ENCODE measurements around the gene ATXN3.

The ATXN3 gene

GRCh38 chr14:92143962-92144361 is 37.6 kb upstream of the ATXN3 start:
- no peak for DNase-seq
- no peak overlapping the region for H3K18ac ChIP-seq (ENCODE audit: low read length)
- no CpG with 5 or more reads among the region's 3 CpGs for WGBS (ENCODE audit: extremely low coverage, insufficient coverage, insufficient read length)
- no peak overlapping the region for H3K27ac ChIP-seq (ENCODE audit: low read depth, low read length)
- no peak overlapping the region for H3K4me2 ChIP-seq (ENCODE audit: low read length)
- H3K14ac ChIP-seq (ENCODE audit: low read length): no peak overlapping the region
- H2AFZ ChIP-seq (ENCODE audit: insufficient read depth, low read length, poor library complexity): no peak overlapping the region
- no peak overlapping the region for H2BK120ac ChIP-seq (ENCODE audit: insufficient read depth, low read length, poor library complexity)
- H2BK12ac ChIP-seq (ENCODE audit: low read length): no peak overlapping the region
- H2BK5ac ChIP-seq (ENCODE audit: low read depth, low read length, poor library complexity): no peak overlapping the region
- no peak overlapping the region for H3K4me3 ChIP-seq (ENCODE audit: low read depth, low read length)
- no peak overlapping the region for H3K9ac ChIP-seq (ENCODE audit: low read length)
- no peaks in the 10 kb centered on the region for H3K79me2 ChIP-seq (ENCODE audit: control insufficient read depth, insufficient read depth, low read length, poor library complexity)
- no peak overlapping the region for H3K4ac ChIP-seq (ENCODE audit: low read depth, low read length)
- H3K23ac ChIP-seq (ENCODE audit: low read length): no peak overlapping the region
- no peak overlapping the region for H4K8ac ChIP-seq (ENCODE audit: low read depth, low read length)
- no peak overlapping the region for H2AK5ac ChIP-seq (ENCODE audit: low read length)
- no peak overlapping the region for H4K91ac ChIP-seq (ENCODE audit: low read depth, low read length)
- H3K36me3 ChIP-seq (ENCODE audit: control insufficient read depth in 1 of 2, insufficient read depth in 2 of 2, low read length in 2 of 2): peaks cover 21 to 33% of the 10 kb centered on the region in 2 experiments
- no peaks in the 10 kb centered on the region for H3K79me1 ChIP-seq (ENCODE audit: low read length)
- no peaks in the 10 kb centered on the region for H3K27me3 ChIP-seq (ENCODE audit: insufficient read depth, low read length)
- H4K12ac ChIP-seq (ENCODE audit: low read depth, low read length): no peak overlapping the region
- no peaks in the 10 kb centered on the region for H3K9me3 ChIP-seq (ENCODE audit: insufficient read depth, low read depth, low read length)
- H3K4me1 ChIP-seq (ENCODE audit: control insufficient read depth in 1 of 2, insufficient read depth in 2 of 2, low read length in 2 of 2): no peaks in the 10 kb centered on the region

GRCh38 chr14:92143309-92143708 is 36.9 kb upstream of the ATXN3 start:
- no peak overlapping the region for H2BK120ac ChIP-seq (ENCODE audit: insufficient read depth, low read length, poor library complexity)
- H4K8ac ChIP-seq (ENCODE audit: low read depth, low read length): no peak overlapping the region
- no CpG with 5 or more reads among the region's 4 CpGs for WGBS (ENCODE audit: extremely low coverage, insufficient coverage, insufficient read length)
- H3K79me2 ChIP-seq (ENCODE audit: control insufficient read depth, insufficient read depth, low read length, poor library complexity): no peaks in the 10 kb centered on the region
- no peak overlapping the region for H3K4me2 ChIP-seq (ENCODE audit: low read length)
- H3K4me3 ChIP-seq (ENCODE audit: low read depth, low read length): no peak overlapping the region
- H3K9me3 ChIP-seq (ENCODE audit: insufficient read depth, low read depth, low read length): no peaks in the 10 kb centered on the region
- no peak for DNase-seq
- H3K18ac ChIP-seq (ENCODE audit: low read length): no peak overlapping the region
- H4K91ac ChIP-seq (ENCODE audit: low read depth, low read length): no peak overlapping the region
- H2AFZ ChIP-seq (ENCODE audit: insufficient read depth, low read length, poor library complexity): no peak overlapping the region
- no peak overlapping the region for H3K27ac ChIP-seq (ENCODE audit: low read depth, low read length)
- no peak overlapping the region for H2AK5ac ChIP-seq (ENCODE audit: low read length)
- H3K14ac ChIP-seq (ENCODE audit: low read length): no peak overlapping the region
- H3K36me3 ChIP-seq (ENCODE audit: control insufficient read depth in 1 of 2, insufficient read depth in 2 of 2, low read length in 2 of 2): peaks cover 24 to 34% of the 10 kb centered on the region in 2 experiments
- no peak overlapping the region for H4K12ac ChIP-seq (ENCODE audit: low read depth, low read length)
- no peak overlapping the region for H2BK12ac ChIP-seq (ENCODE audit: low read length)
- H3K4me1 ChIP-seq (ENCODE audit: control insufficient read depth in 1 of 2, insufficient read depth in 2 of 2, low read length in 2 of 2): no peaks in the 10 kb centered on the region
- no peak overlapping the region for H2BK5ac ChIP-seq (ENCODE audit: low read depth, low read length, poor library complexity)
- no peak overlapping the region for H3K9ac ChIP-seq (ENCODE audit: low read length)
- no peak overlapping the region for H3K23ac ChIP-seq (ENCODE audit: low read length)
- H3K79me1 ChIP-seq (ENCODE audit: low read length): no peaks in the 10 kb centered on the region
- no peaks in the 10 kb centered on the region for H3K27me3 ChIP-seq (ENCODE audit: insufficient read depth, low read length)
- H3K4ac ChIP-seq (ENCODE audit: low read depth, low read length): no peak overlapping the region

GRCh38 chr14:92135269-92135668 is 28.9 kb upstream of the ATXN3 start:
- H3K27ac ChIP-seq (ENCODE audit: low read depth, low read length): no peak overlapping the region
- H3K4me2 ChIP-seq (ENCODE audit: low read length): no peak overlapping the region
- H3K9ac ChIP-seq (ENCODE audit: low read length): no peak overlapping the region
- no peaks in the 10 kb centered on the region for H3K4me1 ChIP-seq (ENCODE audit: control insufficient read depth in 1 of 2, insufficient read depth in 2 of 2, low read length in 2 of 2)
- no peak overlapping the region for H2BK5ac ChIP-seq (ENCODE audit: low read depth, low read length, poor library complexity)
- H2AFZ ChIP-seq (ENCODE audit: insufficient read depth, low read length, poor library complexity): no peak overlapping the region
- H3K9me3 ChIP-seq (ENCODE audit: insufficient read depth, low read depth, low read length): no peaks in the 10 kb centered on the region
- no CpG with 5 or more reads among the region's 1 CpG for WGBS (ENCODE audit: extremely low coverage, insufficient coverage, insufficient read length)
- no peak overlapping the region for H2BK120ac ChIP-seq (ENCODE audit: insufficient read depth, low read length, poor library complexity)
- no peak overlapping the region for H3K4ac ChIP-seq (ENCODE audit: low read depth, low read length)
- H3K27me3 ChIP-seq (ENCODE audit: insufficient read depth, low read length): no peaks in the 10 kb centered on the region
- no peak overlapping the region for H3K4me3 ChIP-seq (ENCODE audit: low read depth, low read length)
- no peak overlapping the region for H4K8ac ChIP-seq (ENCODE audit: low read depth, low read length)
- no peaks in the 10 kb centered on the region for H3K79me2 ChIP-seq (ENCODE audit: control insufficient read depth, insufficient read depth, low read length, poor library complexity)
- H2AK5ac ChIP-seq (ENCODE audit: low read length): no peak overlapping the region
- DNase-seq: peak in 1 of 2 donors; percentile 39
- no peaks in the 10 kb centered on the region for H3K79me1 ChIP-seq (ENCODE audit: low read length)
- H3K23ac ChIP-seq (ENCODE audit: low read length): no peak overlapping the region
- no peak overlapping the region for H3K18ac ChIP-seq (ENCODE audit: low read length)
- no peak overlapping the region for H3K14ac ChIP-seq (ENCODE audit: low read length)
- H2BK12ac ChIP-seq (ENCODE audit: low read length): no peak overlapping the region
- H4K12ac ChIP-seq (ENCODE audit: low read depth, low read length): no peak overlapping the region
- no peak overlapping the region for H4K91ac ChIP-seq (ENCODE audit: low read depth, low read length)
- H3K36me3 ChIP-seq (ENCODE audit: control insufficient read depth in 1 of 2, insufficient read depth in 2 of 2, low read length in 2 of 2): peaks cover 26 to 34% of the 10 kb centered on the region in 2 experiments

- no peak overlapping the region for H2BK5ac ChIP-seq (ENCODE audit: low read depth, low read length, poor library complexity)
- WGBS (ENCODE audit: extremely low coverage, insufficient coverage, insufficient read length): no CpG with 5 or more reads among the region's 1 CpG
- H3K18ac ChIP-seq (ENCODE audit: low read length): no peak overlapping the region
- no peak overlapping the region for H4K91ac ChIP-seq (ENCODE audit: low read depth, low read length)
- H4K12ac ChIP-seq (ENCODE audit: low read depth, low read length): no peak overlapping the region
- no peak overlapping the region for H3K14ac ChIP-seq (ENCODE audit: low read length)
- H3K79me1 ChIP-seq (ENCODE audit: low read length): no peaks in the 10 kb centered on the region
- DNase-seq: no peak
- H2AK5ac ChIP-seq (ENCODE audit: low read length): no peak overlapping the region
- no peak overlapping the region for H4K8ac ChIP-seq (ENCODE audit: low read depth, low read length)
- no peak overlapping the region for H2AFZ ChIP-seq (ENCODE audit: insufficient read depth, low read length, poor library complexity)
- H3K4me1 ChIP-seq (ENCODE audit: control insufficient read depth in 1 of 2, insufficient read depth in 2 of 2, low read length in 2 of 2): no peaks in the 10 kb centered on the region
- H3K9ac ChIP-seq (ENCODE audit: low read length): no peak overlapping the region
- no peak overlapping the region for H3K4me3 ChIP-seq (ENCODE audit: low read depth, low read length)
- H3K4ac ChIP-seq (ENCODE audit: low read depth, low read length): no peak overlapping the region
- H3K9me3 ChIP-seq (ENCODE audit: insufficient read depth, low read depth, low read length): no peaks in the 10 kb centered on the region
- H2BK12ac ChIP-seq (ENCODE audit: low read length): no peak overlapping the region
- no peak overlapping the region for H3K4me2 ChIP-seq (ENCODE audit: low read length)
- H3K27ac ChIP-seq (ENCODE audit: low read depth, low read length): no peak overlapping the region
- peaks cover 27 to 33% of the 10 kb centered on the region in 2 experiments for H3K36me3 ChIP-seq (ENCODE audit: control insufficient read depth in 1 of 2, insufficient read depth in 2 of 2, low read length in 2 of 2)
- no peak overlapping the region for H2BK120ac ChIP-seq (ENCODE audit: insufficient read depth, low read length, poor library complexity)
- no peaks in the 10 kb centered on the region for H3K27me3 ChIP-seq (ENCODE audit: insufficient read depth, low read length)
- no peaks in the 10 kb centered on the region for H3K79me2 ChIP-seq (ENCODE audit: control insufficient read depth, insufficient read depth, low read length, poor library complexity)
- H3K23ac ChIP-seq (ENCODE audit: low read length): no peak overlapping the region
Observed at GRCh38 chr14:92134456-92134855, 28.1 kb upstream of the ATXN3 start.
